ENCODE results near the gene CSMD2. TPM values are rescaled to one million over a fixed set of nuclear protein-coding genes. Genes with fewer than 3 reads are reported as not detected.

Gene CSMD2
- total and polyA plus RNA-seq, 2 experiments from 2014 or later: 5.3 to 16.6 TPM

GRCh38 chr1:33742663-33743062, 422.4 kb downstream of the CSMD2 start (continued):
- TF ChIP-seq, protein P1, sequence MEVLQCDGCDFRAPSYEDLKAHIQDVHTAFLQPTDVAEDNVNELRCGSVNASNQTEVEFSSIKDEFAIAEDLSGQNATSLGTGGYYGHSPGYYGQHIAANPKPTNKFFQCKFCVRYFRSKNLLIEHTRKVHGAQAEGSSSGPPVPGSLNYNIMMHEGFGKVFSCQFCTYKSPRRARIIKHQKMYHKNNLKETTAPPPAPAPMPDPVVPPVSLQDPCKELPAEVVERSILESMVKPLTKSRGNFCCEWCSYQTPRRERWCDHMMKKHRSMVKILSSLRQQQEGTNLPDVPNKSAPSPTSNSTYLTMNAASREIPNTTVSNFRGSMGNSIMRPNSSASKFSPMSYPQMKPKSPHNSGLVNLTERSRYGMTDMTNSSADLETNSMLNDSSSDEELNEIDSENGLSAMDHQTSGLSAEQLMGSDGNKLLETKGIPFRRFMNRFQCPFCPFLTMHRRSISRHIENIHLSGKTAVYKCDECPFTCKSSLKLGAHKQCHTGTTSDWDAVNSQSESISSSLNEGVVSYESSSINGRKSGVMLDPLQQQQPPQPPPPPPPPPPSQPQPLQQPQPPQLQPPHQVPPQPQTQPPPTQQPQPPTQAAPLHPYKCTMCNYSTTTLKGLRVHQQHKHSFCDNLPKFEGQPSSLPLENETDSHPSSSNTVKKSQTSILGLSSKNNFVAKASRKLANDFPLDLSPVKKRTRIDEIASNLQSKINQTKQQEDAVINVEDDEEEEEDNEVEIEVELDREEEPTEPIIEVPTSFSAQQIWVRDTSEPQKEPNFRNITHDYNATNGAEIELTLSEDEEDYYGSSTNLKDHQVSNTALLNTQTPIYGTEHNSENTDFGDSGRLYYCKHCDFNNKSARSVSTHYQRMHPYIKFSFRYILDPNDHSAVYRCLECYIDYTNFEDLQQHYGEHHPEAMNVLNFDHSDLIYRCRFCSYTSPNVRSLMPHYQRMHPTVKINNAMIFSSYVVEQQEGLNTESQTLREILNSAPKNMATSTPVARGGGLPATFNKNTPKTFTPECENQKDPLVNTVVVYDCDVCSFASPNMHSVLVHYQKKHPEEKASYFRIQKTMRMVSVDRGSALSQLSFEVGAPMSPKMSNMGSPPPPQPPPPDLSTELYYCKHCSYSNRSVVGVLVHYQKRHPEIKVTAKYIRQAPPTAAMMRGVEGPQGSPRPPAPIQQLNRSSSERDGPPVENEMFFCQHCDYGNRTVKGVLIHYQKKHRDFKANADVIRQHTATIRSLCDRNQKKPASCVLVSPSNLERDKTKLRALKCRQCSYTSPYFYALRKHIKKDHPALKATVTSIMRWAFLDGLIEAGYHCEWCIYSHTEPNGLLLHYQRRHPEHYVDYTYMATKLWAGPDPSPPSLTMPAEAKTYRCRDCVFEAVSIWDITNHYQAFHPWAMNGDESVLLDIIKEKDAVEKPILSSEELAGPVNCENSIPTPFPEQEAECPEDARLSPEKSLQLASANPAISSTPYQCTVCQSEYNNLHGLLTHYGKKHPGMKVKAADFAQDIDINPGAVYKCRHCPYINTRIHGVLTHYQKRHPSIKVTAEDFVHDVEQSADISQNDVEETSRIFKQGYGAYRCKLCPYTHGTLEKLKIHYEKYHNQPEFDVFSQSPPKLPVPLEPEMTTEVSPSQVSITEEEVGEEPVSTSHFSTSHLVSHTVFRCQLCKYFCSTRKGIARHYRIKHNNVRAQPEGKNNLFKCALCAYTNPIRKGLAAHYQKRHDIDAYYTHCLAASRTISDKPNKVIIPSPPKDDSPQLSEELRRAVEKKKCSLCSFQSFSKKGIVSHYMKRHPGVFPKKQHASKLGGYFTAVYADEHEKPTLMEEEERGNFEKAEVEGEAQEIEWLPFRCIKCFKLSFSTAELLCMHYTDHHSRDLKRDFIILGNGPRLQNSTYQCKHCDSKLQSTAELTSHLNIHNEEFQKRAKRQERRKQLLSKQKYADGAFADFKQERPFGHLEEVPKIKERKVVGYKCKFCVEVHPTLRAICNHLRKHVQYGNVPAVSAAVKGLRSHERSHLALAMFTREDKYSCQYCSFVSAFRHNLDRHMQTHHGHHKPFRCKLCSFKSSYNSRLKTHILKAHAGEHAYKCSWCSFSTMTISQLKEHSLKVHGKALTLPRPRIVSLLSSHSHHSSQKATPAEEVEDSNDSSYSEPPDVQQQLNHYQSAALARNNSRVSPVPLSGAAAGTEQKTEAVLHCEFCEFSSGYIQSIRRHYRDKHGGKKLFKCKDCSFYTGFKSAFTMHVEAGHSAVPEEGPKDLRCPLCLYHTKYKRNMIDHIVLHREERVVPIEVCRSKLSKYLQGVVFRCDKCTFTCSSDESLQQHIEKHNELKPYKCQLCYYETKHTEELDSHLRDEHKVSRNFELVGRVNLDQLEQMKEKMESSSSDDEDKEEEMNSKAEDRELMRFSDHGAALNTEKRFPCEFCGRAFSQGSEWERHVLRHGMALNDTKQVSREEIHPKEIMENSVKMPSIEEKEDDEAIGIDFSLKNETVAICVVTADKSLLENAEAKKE (CRISPR knock-in tag; IDR thresholded peaks at IDR 0.05): no peak

- peaks cover 13% of the 10 kb centered on the region; the same call in 2 of the 3 replicates for H3K4me1 Mint-ChIP-seq
- H3K9me2 ChIP-seq (ENCODE audit: insufficient read depth): no peaks in the 10 kb centered on the region
- DNase-seq (ENCODE audit: low spot score) (no peak), ATAC-seq (no peak)
- no peak overlapping the region for H3K27ac ChIP-seq (ENCODE audit: low read depth)
- peaks cover 35% of the 10 kb centered on the region; the same call in 2 of the 3 replicates for H3K36me3 Mint-ChIP-seq (ENCODE audit: low read depth)
- H3F3A ChIP-seq (replicated peaks; ENCODE audit: low read depth): no peaks in the 10 kb centered on the region
- no peak overlapping the region for H3K4me2 ChIP-seq
- no peaks in the 10 kb centered on the region for H3K4me1 ChIP-seq (ENCODE audit: insufficient read depth)
- H2AFZ ChIP-seq: no peak overlapping the region
- no peaks in the 10 kb centered on the region for H3K36me3 ChIP-seq (ENCODE audit: insufficient read depth)
- no peaks in the 10 kb centered on the region for H3K79me2 ChIP-seq (replicated peaks; ENCODE audit: insufficient read depth)
- TF ChIP-seq STAT1 (IDR thresholded peaks at IDR 0.05; ENCODE audit: unreplicated experiment) (no peak), ZNF331 (CRISPR knock-in tag; IDR thresholded peaks at IDR 0.05; ENCODE audit: low read depth) (no peak), CREB1 (CRISPR knock-in tag; IDR thresholded peaks at IDR 0.05; ENCODE audit: low read depth) (no peak), POLR2AphosphoS5 (IDR thresholded peaks at IDR 0.05; ENCODE audit: low read depth) (no peak)
- TF ChIP-seq, protein P1 (CRISPR knock-in tag; IDR thresholded peaks at IDR 0.05): no peak
- H3K27me3 ChIP-seq (ENCODE audit: insufficient read depth): no peaks in the 10 kb centered on the region
- H3K27me3 Mint-ChIP-seq (ENCODE audit: insufficient read depth, low read depth, poor library complexity): peaks cover 8% of the 10 kb centered on the region
- H3K27ac Mint-ChIP-seq: no peak overlapping the region
- H3K4me3 Mint-ChIP-seq: no peak overlapping the region
- peaks cover 3% of the 10 kb centered on the region; the same call in 1 of the 2 replicates for H4K20me1 ChIP-seq (replicated peaks; ENCODE audit: insufficient read depth)
- no peaks in the 10 kb centered on the region for H3K9me3 Mint-ChIP-seq
- H3K4me3 ChIP-seq: no peak overlapping the region
These were observed 423.3 kb downstream of the CSMD2 start for GRCh38 chr1:33741749-33742148.
